ENCODE results near the gene WASHC4. TPM values are rescaled to one million over a fixed set of nuclear protein-coding genes. Genes with fewer than 3 reads are reported as not detected.
A peak's percentile ranks its signal among the peaks of the same experiment; 100 is the strongest.

WASHC4 gene
- total RNA-seq, 1 donor from 2014 or later, result 52.7 TPM

GRCh38 chr12:105106621-105107020 is 910 bp upstream of the WASHC4 start:
- DNase-seq (ENCODE audit: low spot score, unreplicated experiment), result no peak
- peak overlapping the region; percentile 97 for H3K27ac Mint-ChIP-seq
- peaks cover 3% of the 10 kb centered on the region for H3K9me3 Mint-ChIP-seq (ENCODE audit: low read depth)
- H3K27me3 Mint-ChIP-seq, result no peaks in the 10 kb centered on the region
- peak overlapping the region; percentile 95 for H3K4me3 Mint-ChIP-seq (ENCODE audit: low read depth)
- TF ChIP-seq CTCF (IDR thresholded peaks at IDR 0.05; ENCODE audit: unreplicated experiment), result no peak
- H3K36me3 Mint-ChIP-seq (ENCODE audit: insufficient read depth), result no peaks in the 10 kb centered on the region
- peaks cover 25% of the 10 kb centered on the region for H3K4me1 Mint-ChIP-seq (ENCODE audit: low read depth)

- Mint-ChIP-seq H3K9me3 (ENCODE audit: low read depth) (peaks cover 3% of the 10 kb centered on the region), H3K27ac (peak overlapping the region; percentile 97), H3K4me3 (ENCODE audit: low read depth) (peak overlapping the region; percentile 95), H3K36me3 (ENCODE audit: insufficient read depth) (peaks cover 3% of the 10 kb centered on the region), H3K27me3 (no peaks in the 10 kb centered on the region), H3K4me1 (ENCODE audit: low read depth) (peaks cover 28% of the 10 kb centered on the region)
- TF ChIP-seq CTCF (IDR thresholded peaks at IDR 0.05; ENCODE audit: unreplicated experiment), result no peak
- no peak for DNase-seq (ENCODE audit: low spot score, unreplicated experiment)
These were observed 399 bp upstream of the WASHC4 start for GRCh38 chr12:105107171-105107493.

GRCh38 chr12:105109465-105110212 is 2.1 kb downstream of the WASHC4 start:
- H3K9me3 Mint-ChIP-seq (ENCODE audit: low read depth), result peaks cover 3% of the 10 kb centered on the region
- peaks cover 7% of the 10 kb centered on the region for H3K36me3 Mint-ChIP-seq (ENCODE audit: insufficient read depth)
- peak overlapping the region; percentile 91 for H3K27ac Mint-ChIP-seq
- no peaks in the 10 kb centered on the region for H3K27me3 Mint-ChIP-seq
- peak overlapping the region; percentile 95 for H3K4me3 Mint-ChIP-seq (ENCODE audit: low read depth)
- no peak for DNase-seq (ENCODE audit: low spot score, unreplicated experiment)
- peaks cover 25% of the 10 kb centered on the region for H3K4me1 Mint-ChIP-seq (ENCODE audit: low read depth)
- no peak for TF ChIP-seq CTCF (IDR thresholded peaks at IDR 0.05; ENCODE audit: unreplicated experiment)

- no peak overlapping the region for H3K27ac Mint-ChIP-seq
- no peak overlapping the region for H3K4me3 Mint-ChIP-seq (ENCODE audit: low read depth)
- no peaks in the 10 kb centered on the region for H3K9me3 Mint-ChIP-seq (ENCODE audit: low read depth)
- H3K27me3 Mint-ChIP-seq, result no peaks in the 10 kb centered on the region
- peaks cover 10% of the 10 kb centered on the region for H3K36me3 Mint-ChIP-seq (ENCODE audit: insufficient read depth)
- DNase-seq (ENCODE audit: low spot score, unreplicated experiment), result no peak
- TF ChIP-seq CTCF (IDR thresholded peaks at IDR 0.05; ENCODE audit: unreplicated experiment), result no peak
- peaks cover 25% of the 10 kb centered on the region for H3K4me1 Mint-ChIP-seq (ENCODE audit: low read depth)
These were observed 3.3 kb downstream of the WASHC4 start for GRCh38 chr12:105110851-105111250.

GRCh38 chr12:105113094-105113493 is 5.6 kb downstream of the WASHC4 start:
- no peak for TF ChIP-seq CTCF (IDR thresholded peaks at IDR 0.05; ENCODE audit: unreplicated experiment)
- Mint-ChIP-seq H3K9me3 (ENCODE audit: low read depth) (no peaks in the 10 kb centered on the region), H3K4me3 (ENCODE audit: low read depth) (no peak overlapping the region), H3K27ac (no peak overlapping the region), H3K36me3 (ENCODE audit: insufficient read depth) (peaks cover 14% of the 10 kb centered on the region), H3K27me3 (no peaks in the 10 kb centered on the region), H3K4me1 (ENCODE audit: low read depth) (peaks cover 20% of the 10 kb centered on the region)
- no peak for DNase-seq (ENCODE audit: low spot score, unreplicated experiment)
